Stimulated activated naive CD8-positive, alpha-beta T cell treated with anti-CD3 and anti-CD28 coated beads, Interleukin-15, amount 100 ng/mL, for 72 hours (primary cell): ENCODE results near the gene ACADVL.
"Not testable (repeated sequence)": the region's sequence is repeated elsewhere in the genome, so short reads cannot be mapped to it uniquely, and the experiment has no call there.

ENCODE experiments used
- ATAC-seq: fragments of 150-1000 bp; cut with Tn5 transposase; 2 replicates; pipeline ENCODE4 v1.10.0; 2021; ENCODE audit warnings: mild to moderate bottlenecking, moderate library complexity
- DNase-seq, 2 donors: peaks; one replicate each; pipeline ENCODE4 v3.0.0; 2021 to 2022
- H3K27ac Mint-ChIP-seq, 2 donors: one replicate each; pipeline ENCODE4 v1.8.0; 2022; ENCODE audit warnings: mild to moderate bottlenecking in 2 of 2, mixed read lengths in 2 of 2, moderate library complexity in 2 of 2
- H3K27me3 Mint-ChIP-seq: one replicate; pipeline ENCODE4 v1.8.0; 2022; ENCODE audit warnings: mixed read lengths
- H3K4me1 Mint-ChIP-seq: one replicate; pipeline ENCODE4 v1.8.0; 2022; ENCODE audit warnings: mild to moderate bottlenecking, mixed read lengths
- H3K4me3 Mint-ChIP-seq, 2 donors: one replicate each; pipeline ENCODE4 v1.8.0; 2022; ENCODE audit warnings: mild to moderate bottlenecking in 2 of 2, mixed read lengths in 2 of 2, moderate library complexity in 1 of 2
- H3K9me3 Mint-ChIP-seq, 2 donors: one replicate each; pipeline ENCODE4 v1.8.0; 2022; ENCODE audit warnings: mixed read lengths in 2 of 2

Gene ACADVL

DNA sequence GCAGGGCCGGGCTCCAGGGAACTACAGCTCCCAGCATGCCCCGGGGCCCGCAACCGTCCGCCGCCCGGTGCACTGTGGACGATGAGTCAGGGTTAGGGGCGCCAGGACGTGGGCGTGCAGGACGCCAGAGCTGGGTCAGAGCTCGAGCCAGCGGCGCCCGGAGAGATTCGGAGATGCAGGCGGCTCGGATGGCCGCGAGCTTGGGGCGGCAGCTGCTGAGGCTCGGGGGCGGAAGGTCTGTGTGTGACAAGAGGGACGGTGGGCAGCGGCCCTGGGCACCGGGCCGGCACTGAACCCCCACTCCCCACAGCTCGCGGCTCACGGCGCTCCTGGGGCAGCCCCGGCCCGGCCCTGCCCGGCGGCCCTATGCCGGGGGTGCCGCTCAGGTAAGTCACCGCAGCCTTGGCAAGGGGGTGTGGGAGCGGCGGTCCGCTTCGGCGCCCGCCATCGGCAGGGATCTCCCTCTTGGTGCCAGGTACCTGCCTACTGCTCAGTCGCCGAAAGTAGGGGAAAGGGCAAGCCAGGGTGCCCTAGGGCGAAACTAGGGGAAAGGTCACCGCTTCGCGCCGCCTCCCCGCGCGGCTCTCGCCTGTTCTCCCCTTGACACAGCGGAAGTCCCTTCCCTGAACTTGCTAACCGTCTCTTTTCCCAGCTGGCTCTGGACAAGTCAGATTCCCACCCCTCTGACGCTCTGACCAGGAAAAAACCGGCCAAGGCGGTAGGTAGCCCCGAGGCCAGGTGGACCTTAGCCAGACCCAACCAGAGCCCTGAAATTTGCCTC lies at the start of gene ACADVL, which contains the start of gene DLG4:
ACADVL (plus strand) TSS at position 127 of the 781 bp plus-strand sequence; CDS start at position 174, 47 bp downstream.
DLG4 (minus strand) TSS at position 25 of the 781 bp plus-strand sequence.
- Mint-ChIP-seq H3K4me3 (peak within 1 kb of the TSS; percentile 98 to 99), H3K27ac (peak within 1 kb of the TSS; percentile 98 to 99), H3K4me1 (peaks cover 67% of the 10 kb centered on the region), H3K27me3 (no peaks in the 10 kb centered on the region), H3K9me3 (no peaks in the 10 kb centered on the region)
- DNase-seq: peak; percentile 83 to 88
- peak; percentile 83 for ATAC-seq

DNA sequence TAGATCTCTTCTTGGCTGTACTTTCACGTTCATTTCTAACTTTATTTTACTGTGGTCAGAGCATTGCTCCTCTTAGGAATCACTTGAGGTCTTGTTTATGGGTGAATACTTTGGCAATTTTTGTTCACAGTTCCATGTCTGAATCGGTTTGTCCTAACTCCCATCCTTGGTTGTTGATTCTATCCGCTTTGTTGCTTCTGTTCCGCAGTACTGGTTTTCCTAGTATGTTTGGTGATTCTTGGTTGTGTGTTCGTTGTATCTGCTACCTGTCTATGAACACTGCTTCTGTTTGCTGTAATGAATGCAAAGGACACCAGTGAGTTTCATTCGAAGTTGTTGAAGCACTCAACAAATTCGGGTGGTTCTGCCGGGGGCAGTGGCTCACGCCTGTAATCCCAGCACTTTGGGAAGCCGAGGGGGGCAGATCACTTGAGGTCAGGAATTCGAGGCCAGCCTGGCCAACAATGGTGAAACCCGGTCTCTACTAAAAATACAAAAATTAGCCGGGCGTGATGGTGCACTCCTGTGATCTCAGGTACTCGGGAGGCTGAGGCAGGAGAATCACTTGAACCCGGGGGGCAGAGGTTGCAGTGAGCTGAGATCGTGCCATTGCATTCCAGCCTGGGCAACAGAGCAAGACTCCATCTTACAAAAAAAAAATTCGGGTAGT lies 47.1 kb upstream of the ACADVL start:
- not testable (repeated sequence) for ATAC-seq, H3K27me3 Mint-ChIP-seq, H3K9me3 Mint-ChIP-seq, H3K27ac Mint-ChIP-seq, H3K4me3 Mint-ChIP-seq, DNase-seq, H3K4me1 Mint-ChIP-seq

- Mint-ChIP-seq H3K27ac (no peak overlapping the region), H3K9me3 (peaks cover 0 to 5% of the 10 kb centered on the region in 2 donors), H3K27me3 (peaks cover 8% of the 10 kb centered on the region), H3K4me3 (no peak overlapping the region), H3K4me1 (peaks cover 10% of the 10 kb centered on the region)
- ATAC-seq: peak; percentile 69
- peak; percentile 44 to 59 for DNase-seq
These were observed 45.8 kb upstream of the ACADVL start for GRCh38 chr17:7173687-7174602.

DNA sequence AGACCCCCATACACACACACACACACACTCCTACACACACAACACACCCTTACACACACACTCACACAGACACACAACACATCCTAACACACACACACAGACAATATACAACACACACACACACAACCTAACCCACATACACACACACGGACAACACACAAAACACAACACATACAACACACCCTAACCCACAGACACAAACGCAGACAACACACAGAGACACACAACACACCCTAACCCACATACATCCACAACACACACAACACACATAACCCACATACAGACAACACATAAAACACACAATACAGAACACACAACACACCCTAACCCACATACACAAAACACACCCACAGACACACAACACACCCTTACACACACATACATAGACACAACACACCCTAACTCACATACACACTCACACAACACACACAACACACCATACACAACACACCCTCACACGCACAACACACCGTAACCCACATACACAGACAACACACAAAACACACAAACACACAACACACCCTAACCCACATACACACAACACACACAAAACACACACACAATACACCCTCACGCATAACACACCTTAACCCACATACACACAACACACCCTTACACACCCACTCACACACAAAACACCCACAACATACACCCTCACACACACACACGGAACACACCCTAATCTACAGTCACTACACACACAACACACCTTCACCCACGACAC lies 45.0 kb upstream of the ACADVL start:
- no peak for ATAC-seq
- H3K27me3 Mint-ChIP-seq: peaks cover 8% of the 10 kb centered on the region

DNA sequence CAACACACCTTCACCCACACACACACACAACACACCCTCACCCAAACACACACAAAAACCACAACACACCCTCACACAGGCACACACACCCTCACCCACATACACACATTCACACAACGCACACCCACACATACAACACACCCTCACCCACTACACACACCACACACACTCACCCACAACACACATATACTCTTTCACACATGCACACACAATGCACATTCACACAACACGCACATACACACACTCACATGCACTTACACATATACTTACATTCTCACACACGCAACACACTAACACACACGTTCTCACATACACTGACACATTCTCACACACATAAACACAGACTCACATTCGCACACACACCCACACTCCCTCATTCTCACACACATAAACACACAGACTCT lies 44.4 kb upstream of the ACADVL start:
- no peak for DNase-seq
- Mint-ChIP-seq H3K4me1 (peaks cover 10% of the 10 kb centered on the region), H3K27ac (no peak overlapping the region), H3K9me3 (no peaks in the 10 kb centered on the region), H3K27me3 (peaks cover 8% of the 10 kb centered on the region), H3K4me3 (no peak overlapping the region)
- ATAC-seq: no peak

More for the DNA sequence above, 45.0 kb upstream of the ACADVL start:
- no peak for DNase-seq
- no peak overlapping the region for H3K27ac Mint-ChIP-seq
- no peaks in the 10 kb centered on the region for H3K9me3 Mint-ChIP-seq
- peaks cover 10% of the 10 kb centered on the region for H3K4me1 Mint-ChIP-seq
- no peak overlapping the region for H3K4me3 Mint-ChIP-seq

DNA sequence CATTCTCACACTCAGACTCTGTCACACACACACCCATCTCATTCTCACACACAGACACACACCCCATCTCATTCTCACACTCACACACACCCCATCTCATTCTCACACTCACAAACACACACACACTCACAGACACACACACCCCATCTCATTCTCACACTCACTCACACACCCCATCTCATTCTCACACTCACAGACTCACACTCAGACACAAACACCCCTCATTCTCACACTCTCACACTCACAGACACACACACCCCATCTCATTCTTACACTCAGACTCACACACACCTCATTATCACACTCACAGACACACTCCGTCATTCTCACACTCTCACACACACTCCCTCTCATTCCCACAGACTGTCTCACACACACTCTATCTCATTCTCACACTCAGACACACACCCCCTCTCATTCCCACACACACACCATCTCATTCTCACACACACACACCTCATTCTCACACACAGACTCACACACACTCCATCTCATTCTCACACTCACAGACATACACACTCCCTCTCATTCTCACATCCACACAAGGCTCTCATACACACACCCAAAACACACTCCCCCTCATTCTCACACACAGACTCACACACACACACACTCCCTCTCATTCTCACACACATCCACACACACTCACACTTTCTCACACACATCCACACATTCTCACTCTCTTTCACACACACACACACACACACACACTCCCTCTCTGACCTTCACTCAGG lies 43.5 kb upstream of the ACADVL start:
- ATAC-seq (no peak), DNase-seq (no peak)
- H3K4me1 Mint-ChIP-seq: peaks cover 10% of the 10 kb centered on the region
- H3K9me3 Mint-ChIP-seq: no peaks in the 10 kb centered on the region
- H3K4me3 Mint-ChIP-seq: no peak overlapping the region
- peaks cover 8% of the 10 kb centered on the region for H3K27me3 Mint-ChIP-seq
- no peak overlapping the region for H3K27ac Mint-ChIP-seq

DNA sequence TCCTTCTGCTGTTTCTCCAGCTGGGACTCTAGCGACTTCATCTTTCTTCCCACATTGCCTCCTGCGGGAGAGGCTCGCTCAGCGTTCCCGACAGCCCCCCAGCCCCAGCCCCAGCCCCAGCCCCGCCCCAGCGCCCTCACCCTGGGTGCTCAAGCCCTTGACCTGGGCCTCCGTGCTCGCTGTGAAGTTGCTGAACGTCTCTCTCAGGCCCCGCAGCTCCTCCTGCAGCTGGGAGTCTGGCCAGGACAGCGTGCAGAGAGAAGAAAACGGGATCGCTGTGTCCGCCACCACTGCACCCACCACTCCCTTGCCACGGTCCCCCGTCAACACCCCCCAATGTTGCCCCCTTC lies 42.9 kb upstream of the ACADVL start:
- Mint-ChIP-seq H3K27me3 (peaks cover 8% of the 10 kb centered on the region), H3K4me1 (peaks cover 10% of the 10 kb centered on the region), H3K4me3 (peak overlapping the region in 1 of 2 donors; percentile 25), H3K27ac (no peak overlapping the region), H3K9me3 (no peaks in the 10 kb centered on the region)
- DNase-seq (no peak), ATAC-seq (no peak)

DNA sequence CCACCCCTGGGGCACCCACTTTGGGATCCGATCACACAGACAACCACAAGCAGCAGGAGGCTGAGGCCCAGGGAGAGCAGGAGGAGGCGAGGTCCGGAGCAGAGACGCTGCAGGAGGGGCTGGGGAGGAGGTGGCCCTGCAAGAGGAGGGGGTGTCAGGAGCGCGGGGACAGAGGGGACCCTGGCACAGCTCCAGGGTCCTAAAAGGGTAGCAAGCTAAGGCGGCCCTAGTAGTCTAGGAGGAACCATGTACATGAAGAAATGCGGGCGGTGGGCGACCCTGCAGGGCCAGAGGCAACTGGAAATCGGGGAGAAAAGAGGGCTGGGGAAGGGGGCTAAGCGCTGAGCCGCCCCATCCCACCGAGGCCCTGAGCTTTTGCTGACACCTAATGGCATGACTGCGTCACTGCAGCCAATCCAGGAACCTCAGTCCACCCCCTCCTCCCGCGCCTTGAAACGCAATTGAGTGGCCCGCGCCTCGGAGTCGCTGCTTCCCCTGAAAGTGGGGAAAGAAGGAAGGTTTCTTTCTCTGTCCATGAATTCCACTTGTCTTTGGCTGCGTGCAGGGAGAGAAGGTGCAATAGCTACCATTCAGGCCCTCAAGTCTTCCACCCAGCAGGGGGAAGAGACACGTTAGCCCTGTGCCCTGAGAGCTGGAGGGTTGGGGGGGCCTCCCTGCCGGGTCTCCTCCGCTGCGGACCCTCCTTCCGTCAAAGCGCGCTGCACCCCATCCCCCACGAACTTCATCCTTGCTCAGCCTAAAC lies 42.4 kb upstream of the ACADVL start:
- peaks cover 10% of the 10 kb centered on the region for H3K4me1 Mint-ChIP-seq
- peak overlapping the region in 1 of 2 donors; percentile 33 for H3K27ac Mint-ChIP-seq
- H3K4me3 Mint-ChIP-seq: peak overlapping the region; percentile 77
- no peaks in the 10 kb centered on the region for H3K9me3 Mint-ChIP-seq
- ATAC-seq: peak; percentile 85
- H3K27me3 Mint-ChIP-seq: peaks cover 8% of the 10 kb centered on the region
- peak; percentile 68 to 71 for DNase-seq

DNA sequence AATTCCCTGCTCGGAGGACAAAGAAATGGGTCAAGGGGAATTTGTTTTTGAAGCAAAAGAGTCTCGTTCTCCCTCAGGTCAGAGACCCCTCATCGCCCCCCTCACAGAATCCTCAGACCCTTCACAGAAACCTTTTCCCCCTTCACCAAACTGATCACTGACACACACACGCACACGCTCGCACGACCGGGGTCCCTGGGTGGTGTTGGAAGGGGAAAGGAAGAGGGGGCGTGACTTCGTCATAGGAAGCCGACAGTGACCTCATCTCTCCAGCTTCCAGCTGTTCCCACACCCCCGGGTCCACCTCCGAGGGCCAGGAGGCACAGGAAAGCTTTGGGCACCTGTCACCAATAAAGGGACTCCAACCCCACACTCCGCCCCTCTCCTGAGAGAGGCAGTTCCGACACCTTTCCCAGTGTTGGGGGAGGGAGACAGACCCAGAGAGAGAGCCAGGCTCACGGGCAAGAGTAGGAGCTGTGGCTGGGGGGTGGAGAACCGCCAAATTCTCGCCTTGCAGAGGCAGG lies 41.7 kb upstream of the ACADVL start:
- peaks cover 10% of the 10 kb centered on the region for H3K4me1 Mint-ChIP-seq
- peak overlapping the region in 1 of 2 donors; percentile 7 for H3K27ac Mint-ChIP-seq
- DNase-seq: no peak
- H3K27me3 Mint-ChIP-seq: peaks cover 8% of the 10 kb centered on the region
- no peak for ATAC-seq
- no peaks in the 10 kb centered on the region for H3K9me3 Mint-ChIP-seq
- peak overlapping the region; percentile 77 for H3K4me3 Mint-ChIP-seq

GRCh38 chr17:7178973-7179316 lies 40.8 kb upstream of the ACADVL start:
- H3K4me1 Mint-ChIP-seq: peaks cover 10% of the 10 kb centered on the region
- H3K9me3 Mint-ChIP-seq: no peaks in the 10 kb centered on the region
- H3K27me3 Mint-ChIP-seq: peaks cover 8% of the 10 kb centered on the region
- no peak for DNase-seq
- no peak for ATAC-seq
- H3K4me3 Mint-ChIP-seq: no peak overlapping the region
- no peak overlapping the region for H3K27ac Mint-ChIP-seq

- H3K27me3 Mint-ChIP-seq: peaks cover 8% of the 10 kb centered on the region
- peaks cover 10% of the 10 kb centered on the region for H3K4me1 Mint-ChIP-seq
- H3K4me3 Mint-ChIP-seq: peak within 1 kb of the TSS; percentile 77
- no peaks in the 10 kb centered on the region for H3K9me3 Mint-ChIP-seq
- H3K27ac Mint-ChIP-seq: no peak within 1 kb of the TSS
- ATAC-seq (no peak), DNase-seq (no peak)
These were observed 40.2 kb upstream of the ACADVL start, which contains the start of gene ASGR1 for GRCh38 chr17:7179317-7180254. TSS of gene ASGR1 (minus strand) at chr17:7179370. CDS start at chr17:7178563, 807 bp downstream.

GRCh38 chr17:7182101-7182500 lies 37.6 kb upstream of the ACADVL start:
- not testable (repeated sequence) for H3K27me3 Mint-ChIP-seq, H3K9me3 Mint-ChIP-seq, ATAC-seq, DNase-seq, H3K4me3 Mint-ChIP-seq, H3K4me1 Mint-ChIP-seq, H3K27ac Mint-ChIP-seq
